GM19395 (cell line): Measurements from ENCODE around the gene IL24.
"Not testable (repeated sequence)": the region's sequence is repeated elsewhere in the genome, so short reads cannot be mapped to it uniquely, and the experiment has no call there.

ENCODE experiments used
- ATAC-seq: cut with Tn5 transposase; IDR thresholded peaks from one replicate; pipeline ENCODE4 v1.9.1; 2021; ENCODE audit warnings: mild to moderate bottlenecking, moderate library complexity; ENCODE audit not compliant: unreplicated experiment

The IL24 gene

GRCh38 chr1:206897175-206897574, at the start of gene IL24:
TSS of gene IL24 (plus strand) at chr1:206897443. CDS start at chr1:206897833, 390 bp downstream.
- no peak for ATAC-seq

- no peak for ATAC-seq
Observed at GRCh38 chr1:206847946-206848345, 49.3 kb upstream of the IL24 start.

- no peak for ATAC-seq
Observed at GRCh38 chr1:206850401-206850800, 46.8 kb upstream of the IL24 start.

- ATAC-seq: no peak
Observed at GRCh38 chr1:206851341-206852010, 45.8 kb upstream of the IL24 start.

GRCh38 chr1:206852662-206853061, 44.6 kb upstream of the IL24 start:
- ATAC-seq: not testable (repeated sequence)

- ATAC-seq: not testable (repeated sequence)
Observed at GRCh38 chr1:206853696-206854095, 43.5 kb upstream of the IL24 start.

GRCh38 chr1:206854401-206855129, 42.7 kb upstream of the IL24 start:
- no peak for ATAC-seq

- ATAC-seq: no peak
Observed at GRCh38 chr1:206855859-206856258, 41.4 kb upstream of the IL24 start.

GRCh38 chr1:206856674-206857464, 40.4 kb upstream of the IL24 start:
- ATAC-seq: no peak

GRCh38 chr1:206859082-206859521, 38.1 kb upstream of the IL24 start:
- ATAC-seq: no peak

GRCh38 chr1:206860165-206860564, 37.1 kb upstream of the IL24 start:
- no peak for ATAC-seq

GRCh38 chr1:206863266-206863665, 34.0 kb upstream of the IL24 start:
- ATAC-seq: no peak

- no peak for ATAC-seq
Observed at GRCh38 chr1:206864939-206865671, 32.1 kb upstream of the IL24 start, which contains the start of gene IL20. TSS of gene IL20 (plus strand) at chr1:206865623. CDS start at chr1:206865853, 230 bp downstream.

GRCh38 chr1:206866062-206866461, 31.2 kb upstream of the IL24 start:
- no peak for ATAC-seq

- ATAC-seq: no peak
Observed at GRCh38 chr1:206867239-206867638, 30.0 kb upstream of the IL24 start.

GRCh38 chr1:206867716-206868115, 29.5 kb upstream of the IL24 start:
- ATAC-seq: no peak

GRCh38 chr1:206868264-206868663, 29.0 kb upstream of the IL24 start:
- ATAC-seq: no peak

GRCh38 chr1:206872139-206872538, 25.1 kb upstream of the IL24 start:
- no peak for ATAC-seq

- ATAC-seq: no peak
Observed at GRCh38 chr1:206873603-206874188, 23.5 kb upstream of the IL24 start.

GRCh38 chr1:206875752-206876377, 21.4 kb upstream of the IL24 start:
- ATAC-seq: no peak
